ENCODE data around the gene UNC5C.

The UNC5C gene

GRCh38 chr4:95500361-95500760 lies 48.4 kb downstream of the UNC5C start:
- no peak for TF ChIP-seq CTCF (IDR thresholded peaks at IDR 0.05; ENCODE audit: low read depth, low read length, missing control alignments)
- no peak for DNase-seq (ENCODE audit: low read depth)
- no peak overlapping the region for H3K4me3 ChIP-seq (ENCODE audit: low read depth, low read length)
- in situ Hi-C loops (cut with HindIII; ENCODE audit: low sequenced_read_pairs) = no loop called here

DNA sequence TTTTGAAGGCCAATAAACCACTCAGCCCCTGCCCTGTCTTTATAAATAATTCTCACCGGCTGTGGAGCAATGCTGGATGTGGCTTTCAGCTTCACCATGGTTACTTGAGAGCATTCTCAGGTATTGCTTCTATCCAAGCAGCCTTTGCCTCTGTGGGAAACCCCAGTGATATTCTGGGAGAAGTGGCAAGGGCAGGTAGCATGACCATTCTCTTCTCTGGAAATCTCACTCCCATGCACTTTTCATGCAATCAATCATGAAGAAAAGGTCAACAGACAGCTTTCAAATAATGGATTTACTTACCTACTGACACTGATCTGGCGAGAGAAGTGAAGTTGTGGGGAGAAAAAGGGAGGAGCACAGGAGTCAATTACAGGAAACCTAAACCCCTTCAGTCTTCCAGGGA lies 49.5 kb downstream of the UNC5C start:
- in situ Hi-C loops (cut with HindIII; ENCODE audit: low sequenced_read_pairs) = no loop called here
- TF ChIP-seq CTCF (IDR thresholded peaks at IDR 0.05; ENCODE audit: low read depth, low read length, missing control alignments) = no peak
- no peak for DNase-seq (ENCODE audit: low read depth)
- no peak overlapping the region for H3K4me3 ChIP-seq (ENCODE audit: low read depth, low read length)

GRCh38 chr4:95494186-95494585 lies 54.6 kb downstream of the UNC5C start:
- DNase-seq (ENCODE audit: low read depth) = no peak
- no peak for TF ChIP-seq CTCF (IDR thresholded peaks at IDR 0.05; ENCODE audit: low read depth, low read length, missing control alignments)
- H3K4me3 ChIP-seq (ENCODE audit: low read depth, low read length) = no peak overlapping the region
- in situ Hi-C loops (cut with HindIII; ENCODE audit: low sequenced_read_pairs) = no loop called here

DNA sequence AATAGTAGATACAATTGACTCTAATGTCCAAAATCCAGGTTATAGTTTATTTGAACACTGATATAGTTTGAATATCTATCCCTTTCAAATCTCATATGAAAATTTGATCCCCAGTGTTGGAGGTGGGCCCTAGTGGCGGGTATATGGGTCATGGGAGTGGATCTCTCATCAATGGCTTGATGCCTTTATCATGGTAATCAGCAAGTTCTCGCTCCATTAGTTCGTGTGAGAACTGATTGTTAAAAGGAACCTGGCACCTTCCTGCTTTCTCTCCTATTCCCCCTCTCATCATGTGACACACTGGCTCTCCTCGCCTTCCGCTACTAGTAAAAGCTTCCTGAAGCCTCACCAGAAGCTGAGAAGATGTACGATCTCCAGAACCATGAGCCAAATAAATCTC lies 70.1 kb downstream of the UNC5C start:
- no peak for DNase-seq (ENCODE audit: low read depth)
- no peak for TF ChIP-seq CTCF (IDR thresholded peaks at IDR 0.05; ENCODE audit: low read depth, low read length, missing control alignments)
- in situ Hi-C loops (cut with HindIII; ENCODE audit: low sequenced_read_pairs) = no loop called here
- H3K4me3 ChIP-seq (ENCODE audit: low read depth, low read length) = no peak overlapping the region

GRCh38 chr4:95476121-95476520 lies 72.7 kb downstream of the UNC5C start:
- in situ Hi-C loops (cut with HindIII; ENCODE audit: low sequenced_read_pairs) = no loop called here
- no peak for DNase-seq (ENCODE audit: low read depth)
- H3K4me3 ChIP-seq (ENCODE audit: low read depth, low read length) = no peak overlapping the region
- TF ChIP-seq CTCF (IDR thresholded peaks at IDR 0.05; ENCODE audit: low read depth, low read length, missing control alignments) = no peak

- TF ChIP-seq CTCF (IDR thresholded peaks at IDR 0.05; ENCODE audit: low read depth, low read length, missing control alignments) = no peak
- DNase-seq (ENCODE audit: low read depth) = no peak
- in situ Hi-C loops (cut with HindIII; ENCODE audit: low sequenced_read_pairs) = no loop called here
Observed at GRCh38 chr4:95472534-95472933, 76.2 kb downstream of the UNC5C start.

GRCh38 chr4:95470622-95471021 lies 78.2 kb downstream of the UNC5C start:
- no peak for DNase-seq (ENCODE audit: low read depth)
- no peak for TF ChIP-seq CTCF (IDR thresholded peaks at IDR 0.05; ENCODE audit: low read depth, low read length, missing control alignments)
- no peak overlapping the region for H3K4me3 ChIP-seq (ENCODE audit: low read depth, low read length)
- in situ Hi-C loops (cut with HindIII; ENCODE audit: low sequenced_read_pairs) = no loop called here

More at GRCh38 chr4:95472534-95472933, 76.2 kb downstream of the UNC5C start:
- H3K4me3 ChIP-seq (ENCODE audit: low read depth, low read length) = no peak overlapping the region
